Activated T-cell treated with anti-CD3 and anti-CD28 coated beads, Interleukin-2, amount 50 U/mL, for 1 hour (primary cell): ENCODE results near the gene GAPVD1.

Experiments
- DNase-seq: peaks from one replicate; pipeline ENCODE4 v3.0.0-alpha.2; 2020

GAPVD1 gene

GRCh38 chr9:125321496-125321895 is 59.9 kb downstream of the GAPVD1 start:
- DNase-seq = no peak

GRCh38 chr9:125323615-125324014 is 62.0 kb downstream of the GAPVD1 start:
- DNase-seq = no peak

- no peak for DNase-seq
Measured at GRCh38 chr9:125325826-125326225, 64.2 kb downstream of the GAPVD1 start.

- no peak for DNase-seq
Measured at GRCh38 chr9:125329978-125330377, 68.4 kb downstream of the GAPVD1 start.

- no peak for DNase-seq
Measured at GRCh38 chr9:125330587-125330986, 69.0 kb downstream of the GAPVD1 start.

GRCh38 chr9:125332527-125332926 is 70.9 kb downstream of the GAPVD1 start:
- no peak for DNase-seq

- DNase-seq = no peak
Measured at GRCh38 chr9:125337236-125337635, 75.6 kb downstream of the GAPVD1 start.

GRCh38 chr9:125338929-125339328 is 77.3 kb downstream of the GAPVD1 start:
- DNase-seq = no peak

- DNase-seq = no peak
Measured at GRCh38 chr9:125341566-125341965, 79.9 kb downstream of the GAPVD1 start.

- no peak for DNase-seq
Measured at GRCh38 chr9:125343518-125344275, 82.1 kb downstream of the GAPVD1 start.

- DNase-seq = no peak
Measured at GRCh38 chr9:125346080-125346732, 84.6 kb downstream of the GAPVD1 start.

- no peak for DNase-seq
Measured at GRCh38 chr9:125355601-125356000, 94.0 kb downstream of the GAPVD1 start.

GRCh38 chr9:125356032-125356431 is 94.4 kb downstream of the GAPVD1 start:
- no peak for DNase-seq

- no peak for DNase-seq
Measured at GRCh38 chr9:125359011-125359410, 97.4 kb downstream of the GAPVD1 start.

GRCh38 chr9:125360601-125361000 is 99.0 kb downstream of the GAPVD1 start:
- no peak for DNase-seq

GRCh38 chr9:125361837-125362531 is 100.4 kb downstream of the GAPVD1 start:
- DNase-seq = no peak

- DNase-seq = no peak
Measured at GRCh38 chr9:125366676-125367075, 105.0 kb downstream of the GAPVD1 start.

GRCh38 chr9:125370786-125371185 is 109.2 kb downstream of the GAPVD1 start:
- no peak for DNase-seq

GRCh38 chr9:125372441-125373226 is 111.0 kb downstream of the GAPVD1 start:
- no peak for DNase-seq

GRCh38 chr9:125374443-125375309 is 113.0 kb downstream of the GAPVD1 start:
- peak; percentile 59 for DNase-seq

- DNase-seq = no peak
Measured at GRCh38 chr9:125375820-125376219, 114.2 kb downstream of the GAPVD1 start.
